NCI-H2029 (cell line): Measurements from ENCODE around the gene THRAP3.

Source experiments
- DNase-seq: peaks from one replicate; lab custom pipeline; 2025; lab: John Stamatoyannopoulos, UW

Gene THRAP3

GRCh38 chr1:36324353-36324703, 100.1 kb downstream of the THRAP3 start:
- no peak for DNase-seq

DNA sequence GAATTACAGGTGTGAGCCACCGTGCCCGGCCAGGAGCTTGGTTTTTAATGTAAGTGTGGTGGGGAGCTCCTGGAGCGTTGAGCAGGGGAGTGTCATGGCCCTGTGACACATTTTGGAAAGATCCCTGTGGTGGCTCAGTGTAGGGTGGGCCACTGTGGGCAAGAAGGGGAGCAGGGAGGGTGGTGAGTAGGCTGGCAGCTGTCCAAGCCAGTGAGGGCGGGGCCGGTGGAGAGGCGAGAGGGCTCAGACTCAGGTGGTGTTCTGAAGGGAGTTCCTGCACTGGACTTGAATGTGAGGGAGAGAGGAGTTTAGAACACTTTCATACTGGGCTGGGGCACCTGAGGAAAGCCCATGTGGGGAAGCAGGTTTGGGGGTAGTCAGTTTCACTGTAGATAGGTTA, 102.3 kb downstream of the THRAP3 start:
- DNase-seq, result no peak

DNA sequence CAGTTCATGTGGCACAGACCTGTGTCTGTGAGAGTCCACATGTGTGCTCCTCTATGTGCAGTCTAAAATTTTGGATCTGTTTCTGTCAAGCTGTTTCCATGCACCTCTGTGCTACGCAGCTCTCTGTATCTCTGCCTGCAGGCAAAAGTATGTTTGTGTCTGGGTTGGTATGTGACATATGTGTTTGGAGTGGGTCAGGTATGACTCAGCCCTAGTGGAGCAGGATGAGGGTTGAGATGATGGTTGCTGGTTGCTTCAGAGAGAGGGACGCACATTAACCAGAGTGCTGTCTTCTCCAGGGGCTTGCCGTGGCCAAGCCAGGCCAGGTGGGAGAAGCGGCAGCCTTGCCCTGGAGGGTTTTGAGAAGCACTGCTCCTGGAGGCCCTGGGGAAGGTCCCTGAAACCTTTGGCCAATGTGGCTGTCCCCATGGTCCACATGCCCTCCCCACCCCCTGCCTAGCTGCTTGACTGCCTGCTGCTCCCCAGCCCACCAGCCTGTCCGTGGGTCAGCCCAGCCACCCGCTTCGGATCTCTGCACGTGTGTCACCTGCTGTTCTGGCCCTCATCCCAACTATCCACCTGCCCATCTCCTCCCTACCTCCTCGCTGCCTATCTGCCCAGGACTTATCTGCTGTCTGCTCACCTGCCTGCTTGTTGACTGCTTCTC, 103.3 kb downstream of the THRAP3 start:
- DNase-seq, result peak; percentile 34

- no peak for DNase-seq
Observed at GRCh38 chr1:36328088-36328480, 103.8 kb downstream of the THRAP3 start.

DNA sequence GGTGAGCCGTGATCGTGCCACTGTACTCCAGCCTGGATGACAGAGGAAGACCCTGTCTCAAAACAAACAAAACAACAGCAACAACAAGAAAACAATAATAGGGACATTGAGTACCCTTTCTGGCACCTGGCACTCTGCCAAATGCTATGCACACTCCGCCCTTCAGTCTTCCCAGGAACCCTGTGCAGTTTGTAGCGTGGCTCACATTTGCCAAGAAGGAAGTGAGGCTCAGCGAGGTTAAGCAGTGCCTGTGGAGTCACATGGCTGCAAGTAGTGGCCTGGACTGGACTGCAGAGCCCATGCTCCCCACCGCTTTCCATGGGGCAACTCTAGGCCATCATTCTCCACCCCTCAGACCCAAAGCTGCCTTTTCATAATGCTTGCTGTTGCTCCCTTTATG, 104.5 kb downstream of the THRAP3 start:
- peak; percentile 38 for DNase-seq

- no peak for DNase-seq
Observed at GRCh38 chr1:36329817-36330216, 105.6 kb downstream of the THRAP3 start.

- no peak for DNase-seq
Observed at GRCh38 chr1:36330940-36331339, 106.7 kb downstream of the THRAP3 start.

- no peak for DNase-seq
Observed at GRCh38 chr1:36337830-36338229, 113.6 kb downstream of the THRAP3 start.

GRCh38 chr1:36339215-36339614, 115.0 kb downstream of the THRAP3 start:
- no peak for DNase-seq

DNA sequence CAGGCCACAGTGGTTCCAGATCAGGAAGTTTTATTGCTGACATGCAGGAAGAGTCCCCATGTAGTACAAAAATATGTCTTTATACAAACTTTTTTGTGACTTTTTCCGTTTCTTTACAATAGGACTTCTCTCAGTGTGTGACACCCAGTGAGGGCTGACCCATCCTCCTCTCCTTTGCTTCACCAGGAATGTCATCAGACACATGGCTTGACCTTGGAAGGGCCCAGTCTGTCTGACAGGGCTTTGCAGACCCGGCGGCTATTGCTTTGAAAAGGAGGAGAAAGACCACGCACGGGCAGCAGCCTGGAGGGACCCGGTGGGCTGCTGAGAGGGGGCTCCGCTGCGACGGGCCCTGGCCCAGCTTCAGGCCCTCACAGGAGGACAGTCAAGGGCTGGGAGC, 115.4 kb downstream of the THRAP3 start:
- DNase-seq, result no peak

- no peak for DNase-seq
Observed at GRCh38 chr1:36341626-36342320, 117.5 kb downstream of the THRAP3 start.

DNA sequence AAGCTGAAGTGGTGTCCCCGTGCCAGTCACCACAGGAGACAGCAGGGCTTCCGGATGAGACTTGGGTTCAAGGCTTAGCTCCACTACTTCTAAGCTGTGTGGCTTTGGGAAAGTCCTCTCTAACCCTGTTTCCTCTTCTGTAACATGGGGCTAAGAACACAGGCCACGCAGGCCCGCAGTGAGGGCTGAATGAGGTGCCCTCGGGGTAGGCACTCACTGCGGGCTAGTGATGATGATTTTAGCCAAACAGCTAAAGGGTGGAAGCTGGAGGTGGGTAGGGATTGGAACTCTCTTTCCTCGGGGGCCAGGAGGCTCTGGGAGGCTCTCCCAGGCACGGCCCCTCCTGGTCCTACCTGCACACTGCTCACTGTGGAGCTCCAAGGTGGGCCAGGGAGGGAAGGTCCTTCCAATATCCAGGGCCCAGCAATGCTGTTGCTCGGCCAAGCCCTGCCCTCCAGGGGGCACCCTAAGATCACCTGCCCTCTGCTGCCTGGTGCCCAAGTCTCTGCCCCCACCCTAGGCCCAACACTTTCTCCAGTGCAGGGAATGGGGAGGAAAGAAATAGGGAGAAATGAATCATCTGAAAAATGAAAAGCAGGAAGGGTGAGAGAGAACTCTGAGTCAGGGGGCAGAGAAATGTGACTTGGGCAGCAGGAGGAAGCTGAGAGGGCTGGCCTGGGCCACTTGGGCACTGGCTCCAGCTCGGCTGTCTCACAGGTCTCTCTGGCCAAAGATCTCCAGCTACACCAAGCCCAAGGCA, 118.4 kb downstream of the THRAP3 start:
- no peak for DNase-seq

GRCh38 chr1:36343651-36344394, 119.6 kb downstream of the THRAP3 start:
- DNase-seq, result no peak

DNA sequence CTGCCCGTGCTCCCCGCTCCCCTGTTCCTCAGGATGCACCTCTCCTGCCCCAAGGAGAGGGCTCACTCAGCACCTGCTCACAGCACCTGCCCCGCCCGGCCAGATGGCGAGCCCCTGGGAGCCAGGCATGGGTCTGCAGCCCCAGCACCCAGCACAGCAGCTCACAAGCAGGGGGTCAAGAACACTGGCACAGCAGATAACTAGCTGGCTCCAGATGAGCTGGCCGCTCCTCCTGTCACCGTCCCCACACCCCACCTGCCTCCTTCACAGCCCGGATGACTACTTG, 120.1 kb downstream of the THRAP3 start:
- DNase-seq, result no peak

- no peak for DNase-seq
Observed at GRCh38 chr1:36345353-36345752, 121.1 kb downstream of the THRAP3 start.

DNA sequence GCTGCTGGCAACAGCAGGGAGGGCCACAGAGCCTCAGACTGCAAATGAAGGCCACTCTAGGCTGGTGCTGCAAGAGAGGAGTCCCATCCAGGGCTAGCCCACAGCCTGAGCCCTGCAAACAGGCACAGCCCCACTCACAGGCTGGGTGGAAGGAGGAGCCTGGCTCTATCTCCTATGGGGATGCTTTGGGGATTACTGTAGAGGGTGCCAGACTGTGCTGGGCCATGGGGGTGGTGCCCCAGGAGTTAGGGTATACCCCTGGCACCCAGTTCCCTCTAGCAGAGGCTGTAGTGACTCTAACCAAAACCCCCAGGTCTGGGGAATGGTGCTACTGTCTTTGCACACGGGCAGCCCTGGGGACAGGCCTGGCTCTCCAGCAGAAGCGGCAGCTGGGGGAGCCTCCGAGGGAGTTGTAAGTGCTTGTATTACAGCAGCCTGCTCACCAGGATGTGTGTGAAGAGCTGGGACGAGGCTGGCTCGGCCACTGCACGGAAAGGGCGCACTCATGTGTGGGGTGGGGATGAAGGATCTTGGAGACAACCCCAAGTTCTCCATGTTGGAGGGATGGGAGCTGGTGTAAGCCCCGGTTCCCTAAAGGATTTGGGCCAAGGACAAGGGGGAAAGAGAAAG, 122.6 kb downstream of the THRAP3 start:
- no peak for DNase-seq

DNA sequence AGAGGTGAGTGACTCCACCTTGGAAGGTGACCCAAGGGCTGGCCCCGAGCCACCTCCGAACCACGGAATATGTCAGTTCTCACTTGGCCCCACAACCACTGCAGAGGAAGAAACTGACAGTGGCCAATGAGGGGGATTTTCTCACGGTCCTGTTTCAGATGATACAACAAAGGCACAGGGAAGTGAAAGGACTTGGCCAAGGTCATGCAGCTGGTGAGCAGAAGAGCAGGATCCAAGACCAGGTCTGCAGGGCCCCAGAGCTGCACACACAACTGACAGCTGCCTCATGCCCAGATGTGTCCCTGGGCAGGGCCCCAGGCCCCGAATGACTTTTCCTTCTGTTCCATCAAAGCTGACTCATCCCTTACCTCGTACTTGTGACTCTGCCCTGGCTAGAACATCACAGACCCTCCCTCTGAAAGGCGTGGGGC, 125.0 kb downstream of the THRAP3 start:
- no peak for DNase-seq

GRCh38 chr1:36349839-36350238, 125.6 kb downstream of the THRAP3 start:
- DNase-seq, result no peak

DNA sequence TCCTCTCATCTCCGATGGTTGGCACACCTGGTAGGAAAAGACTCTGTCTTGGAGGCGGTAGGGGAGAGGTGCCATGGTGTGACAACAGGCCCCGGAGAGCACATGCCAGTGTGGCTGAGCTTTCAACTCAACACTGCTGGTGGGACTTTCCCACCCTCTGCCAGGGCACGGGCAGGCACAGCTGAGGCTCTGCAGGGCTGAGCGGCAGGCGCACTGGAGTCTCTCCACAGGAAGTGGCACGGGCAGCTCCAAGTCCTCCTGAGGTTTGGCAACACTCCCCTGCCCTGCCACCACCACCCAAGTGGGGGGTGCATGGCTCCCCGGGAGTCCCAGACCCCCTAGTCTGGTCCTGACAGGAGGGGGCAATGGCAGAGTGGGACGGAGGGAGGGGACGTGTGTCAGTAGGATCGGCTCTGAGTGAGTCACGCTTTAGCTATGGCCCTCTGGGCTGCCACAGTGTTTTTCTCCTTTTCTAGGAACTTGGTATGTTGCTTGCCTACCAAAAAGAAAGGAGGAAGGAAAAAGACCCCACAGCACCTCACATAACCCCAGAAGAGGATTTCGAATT, 126.5 kb downstream of the THRAP3 start:
- DNase-seq, result no peak

DNA sequence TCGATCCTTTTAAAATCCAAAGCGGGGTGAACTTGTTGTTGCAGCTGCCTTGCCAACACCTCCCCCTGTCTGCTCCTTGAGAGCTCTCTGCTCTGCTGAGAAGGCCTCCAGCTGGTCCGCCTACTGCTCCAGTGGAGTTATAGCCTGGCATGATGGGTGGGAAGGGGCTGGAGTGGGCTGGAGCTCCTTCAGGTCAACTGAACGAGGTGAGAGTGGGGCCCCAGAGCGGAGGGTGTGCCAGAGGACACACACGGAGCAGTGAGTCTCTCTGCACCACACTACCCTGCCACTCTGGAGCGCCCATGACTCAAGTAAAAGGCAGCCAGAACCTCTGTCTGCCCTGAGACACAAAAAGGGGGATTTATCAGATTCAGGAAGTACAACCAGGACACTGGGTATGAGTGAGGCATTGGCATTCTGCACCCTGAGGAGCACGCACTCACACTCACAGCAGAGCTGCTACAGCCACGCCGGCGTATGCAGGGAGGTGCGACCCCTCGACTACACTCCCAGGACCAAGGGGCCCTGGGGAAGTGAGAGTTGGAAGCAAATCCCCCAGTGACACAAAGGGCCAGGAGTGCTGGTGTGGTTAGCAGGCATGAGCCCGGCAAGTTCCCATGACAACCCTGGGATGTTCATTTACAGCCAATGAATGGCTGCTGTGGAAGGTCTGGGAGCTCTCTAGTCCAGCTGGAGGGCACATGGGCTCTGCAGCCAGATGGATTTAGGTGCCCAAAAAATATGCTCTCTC, 127.2 kb downstream of the THRAP3 start:
- no peak for DNase-seq
